GM18511 (cell line): ENCODE measurements around the gene POU2F2.

Experiments
- ATAC-seq: cut with Tn5 transposase; IDR thresholded peaks from one replicate; pipeline ENCODE4 v1.9.1; 2021; ENCODE audit warnings: mild to moderate bottlenecking, moderate library complexity; ENCODE audit not compliant: unreplicated experiment

POU2F2 gene

DNA sequence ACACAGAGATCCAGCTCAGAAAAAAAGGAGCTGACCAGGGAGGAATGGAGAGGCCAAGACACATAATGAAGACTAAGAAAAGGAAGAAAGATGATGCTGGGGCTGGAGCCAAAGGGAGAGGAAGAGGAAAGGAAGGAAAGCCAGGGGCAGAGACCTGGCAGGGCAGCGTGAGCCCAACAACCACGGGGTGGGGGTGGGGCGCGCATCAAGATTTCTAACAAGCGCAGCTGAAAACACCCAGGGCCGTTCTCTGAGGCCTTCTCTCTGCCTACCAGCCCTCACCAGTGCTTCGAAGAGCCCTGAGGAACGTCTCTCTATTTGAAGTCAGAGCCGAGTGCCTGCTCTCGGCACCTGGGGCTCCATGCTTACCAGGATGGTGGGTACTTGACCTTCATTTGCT is 23.6 kb upstream of the POU2F2 start:
- ATAC-seq = no peak

DNA sequence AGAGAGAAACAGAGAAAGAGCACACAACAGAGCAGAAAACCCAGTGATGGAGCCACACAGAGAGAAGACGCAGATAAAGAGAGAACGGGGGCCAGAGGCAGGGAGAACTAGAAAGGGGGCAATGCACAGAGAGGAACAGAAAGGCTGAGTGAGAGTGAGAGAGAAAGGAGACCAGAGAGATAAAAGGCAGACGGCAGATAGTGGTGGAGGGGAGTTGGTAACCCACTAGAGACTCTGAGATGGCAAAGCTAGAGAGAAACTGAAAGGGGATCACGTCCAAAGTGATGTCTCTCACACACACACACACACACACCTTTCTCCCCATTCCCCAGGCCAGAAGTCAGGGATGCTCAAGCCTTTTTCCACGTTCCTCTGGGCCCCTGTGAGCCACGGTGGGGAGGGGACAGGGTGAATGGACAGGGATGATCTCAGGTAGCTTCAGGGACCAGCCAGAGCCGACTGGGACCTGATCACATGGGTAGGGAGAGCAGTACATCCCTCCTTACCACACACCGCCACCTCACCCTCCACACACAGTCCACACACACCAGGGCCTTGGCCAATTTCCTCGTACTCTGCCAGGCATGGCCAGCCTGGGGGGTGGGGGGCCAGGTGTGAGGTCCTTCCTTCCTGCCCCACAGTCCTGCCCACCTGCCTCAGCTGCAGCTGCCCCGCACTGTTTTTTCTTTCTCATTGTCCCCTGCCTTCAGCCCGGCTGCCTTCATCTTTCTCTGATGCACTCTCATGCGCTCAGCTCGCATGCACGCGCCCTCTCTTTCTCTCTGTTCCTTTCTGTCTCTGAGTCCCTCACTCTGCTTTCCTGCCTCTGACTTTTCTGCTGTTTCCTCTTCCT is 22.5 kb upstream of the POU2F2 start:
- ATAC-seq = no peak

DNA sequence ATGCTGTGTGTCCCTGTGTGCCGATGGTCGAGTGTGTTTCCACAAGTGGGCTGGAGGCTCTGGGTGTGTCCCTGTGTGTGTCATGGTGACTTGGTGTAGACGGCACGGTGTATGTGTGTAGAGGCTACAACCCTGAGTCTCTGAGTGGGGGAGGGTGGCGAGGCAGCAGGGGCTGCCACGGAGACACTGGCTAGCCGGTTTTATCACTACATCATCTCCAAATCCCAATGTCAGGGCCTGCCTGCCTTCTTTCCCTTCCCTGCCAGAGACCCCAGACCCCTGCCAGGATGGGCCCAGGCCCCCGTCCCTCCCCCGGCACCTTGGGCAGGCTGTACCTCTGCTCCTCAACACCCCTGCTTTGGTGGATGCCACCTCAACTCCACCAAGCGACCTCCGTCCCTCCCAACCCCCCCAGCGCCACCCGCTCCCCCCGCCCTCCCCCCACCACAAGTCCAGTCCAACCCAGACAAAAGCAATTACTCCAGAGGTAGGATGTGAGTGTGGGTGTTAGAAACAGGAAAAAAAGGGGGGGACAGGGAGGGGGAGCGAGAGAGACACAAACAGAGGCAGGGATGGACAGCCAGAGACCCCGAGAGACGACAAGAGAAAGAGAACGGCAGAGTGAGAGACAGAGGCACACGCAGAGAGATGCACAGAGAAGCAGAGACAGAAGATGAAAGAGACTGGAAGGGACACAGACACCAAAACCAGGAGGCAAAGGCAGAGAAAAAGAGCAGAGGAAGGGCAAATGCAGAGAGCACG is 21.6 kb upstream of the POU2F2 start:
- ATAC-seq = no peak

DNA sequence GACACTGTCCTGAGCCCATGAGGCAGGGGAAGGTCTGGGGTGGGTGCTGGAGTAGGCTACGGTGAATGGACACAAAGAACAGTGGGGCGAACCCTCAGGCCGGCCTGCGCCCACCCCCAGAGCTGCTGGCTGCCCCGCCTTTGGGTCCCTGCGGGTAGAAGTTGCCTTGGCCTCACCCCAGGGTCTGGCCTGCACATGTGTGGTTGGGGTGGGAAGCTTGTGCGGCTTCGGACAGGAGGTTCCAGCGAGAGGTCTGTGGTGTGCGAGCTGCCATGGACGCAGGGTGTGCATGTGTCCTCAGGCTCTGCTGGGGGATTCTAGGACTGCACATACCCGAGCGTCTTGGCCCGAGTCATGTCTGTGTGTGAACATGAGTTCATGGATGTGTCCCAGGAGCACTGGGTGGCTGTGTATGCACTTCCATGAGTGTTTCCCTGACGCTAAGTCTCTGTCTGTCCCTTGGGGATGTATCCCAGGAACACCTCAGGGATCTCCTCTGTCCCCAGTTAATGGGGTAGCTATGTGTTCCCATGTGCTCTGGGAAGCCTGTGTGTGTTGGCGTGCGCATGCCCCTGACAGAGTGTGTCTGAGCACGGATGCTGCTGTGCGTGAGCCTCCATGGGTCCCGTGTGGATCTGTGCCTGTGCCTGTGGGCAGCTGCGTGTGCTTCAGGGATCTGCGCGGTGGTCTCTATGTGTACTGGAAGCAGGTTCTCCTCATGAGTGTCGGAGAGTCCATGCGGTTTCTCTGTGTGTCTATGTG is 20.8 kb upstream of the POU2F2 start:
- ATAC-seq = no peak

DNA sequence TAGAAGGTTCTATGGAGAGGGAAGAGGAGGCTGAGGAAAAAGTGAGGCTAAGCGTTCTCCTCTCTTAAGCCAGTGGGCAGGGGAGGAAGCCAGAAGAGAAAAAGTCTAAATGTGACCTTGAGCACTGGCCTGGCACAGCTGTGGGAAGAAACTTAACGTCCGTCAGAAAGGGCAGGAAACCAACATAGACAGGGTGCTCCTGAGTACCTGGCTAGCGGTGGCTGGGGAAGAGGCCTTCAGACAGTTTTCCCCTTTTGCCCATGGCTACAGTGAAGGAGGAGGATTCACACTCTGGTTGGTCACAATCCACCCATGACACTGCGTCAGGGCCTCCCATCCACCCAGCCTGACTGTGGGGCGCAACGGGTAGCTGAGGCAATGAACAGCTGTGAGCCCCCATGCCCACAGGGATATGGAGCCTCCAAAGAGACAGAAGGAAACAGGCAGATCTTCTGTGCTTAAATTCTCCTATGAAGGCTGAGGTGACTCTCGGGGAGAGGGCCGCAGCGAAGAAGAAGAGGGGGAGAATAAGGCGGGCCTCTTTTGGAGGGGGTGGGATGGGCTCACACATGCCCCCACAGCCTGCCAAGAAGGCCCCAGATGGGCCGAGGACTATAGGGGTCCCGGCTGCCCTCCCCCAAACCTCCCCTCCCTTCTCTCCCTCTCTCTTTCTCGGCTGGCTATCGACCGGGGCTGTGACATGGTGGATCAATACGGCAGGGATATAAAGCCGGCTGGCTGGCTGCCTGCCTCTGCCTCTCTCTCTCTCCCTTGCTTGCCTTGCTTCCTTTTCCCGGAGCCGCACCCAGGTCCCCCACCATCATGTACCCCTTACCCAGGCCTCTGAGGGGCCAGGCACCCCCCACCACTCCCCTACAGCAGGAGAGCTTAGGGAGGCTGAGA is 19.8 kb upstream of the POU2F2 start:
- ATAC-seq = no peak

DNA sequence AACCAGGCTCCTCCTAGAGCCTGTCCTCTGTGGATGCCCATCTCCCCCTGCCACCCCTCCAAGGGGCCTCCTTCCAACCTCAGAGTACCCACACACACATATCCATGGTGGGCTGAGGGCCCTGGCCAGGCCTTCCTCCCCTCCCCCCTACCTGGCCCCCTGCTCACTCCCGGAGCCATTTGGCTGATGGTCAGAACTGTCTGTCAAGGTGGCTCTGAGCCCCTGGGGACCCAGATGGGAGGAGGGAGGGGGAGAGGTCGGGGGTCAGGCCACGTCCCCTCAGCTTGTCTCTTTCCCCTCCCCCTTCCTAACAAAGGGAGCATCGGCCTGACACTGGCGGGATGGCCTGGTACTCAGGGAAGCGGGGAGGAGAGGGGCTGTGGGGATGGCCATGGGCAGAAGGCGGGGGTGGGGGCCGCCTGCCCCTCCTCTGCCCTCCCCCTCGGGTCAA is 18.7 kb upstream of the POU2F2 start:
- ATAC-seq = no peak

DNA sequence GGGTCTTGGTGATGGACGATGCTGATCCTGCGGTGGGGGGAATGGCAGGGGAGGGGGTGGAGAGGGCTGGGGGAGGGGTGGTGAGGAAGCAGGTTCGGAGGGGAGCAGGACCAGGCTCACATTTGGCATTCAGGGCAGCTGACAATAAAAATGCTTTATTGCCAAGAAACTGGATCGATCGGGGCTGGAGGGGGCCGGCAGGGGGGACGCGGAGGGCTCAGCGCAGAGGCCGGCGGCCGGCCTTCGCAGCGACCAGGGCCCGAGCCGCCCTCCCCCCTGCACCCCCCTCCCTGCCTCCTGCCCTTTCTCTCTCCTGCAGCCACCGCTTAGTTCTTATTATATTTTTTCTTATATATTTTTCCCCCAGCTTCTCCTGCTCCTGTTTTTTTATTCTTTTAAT is 18.1 kb upstream of the POU2F2 start:
- ATAC-seq = no peak

DNA sequence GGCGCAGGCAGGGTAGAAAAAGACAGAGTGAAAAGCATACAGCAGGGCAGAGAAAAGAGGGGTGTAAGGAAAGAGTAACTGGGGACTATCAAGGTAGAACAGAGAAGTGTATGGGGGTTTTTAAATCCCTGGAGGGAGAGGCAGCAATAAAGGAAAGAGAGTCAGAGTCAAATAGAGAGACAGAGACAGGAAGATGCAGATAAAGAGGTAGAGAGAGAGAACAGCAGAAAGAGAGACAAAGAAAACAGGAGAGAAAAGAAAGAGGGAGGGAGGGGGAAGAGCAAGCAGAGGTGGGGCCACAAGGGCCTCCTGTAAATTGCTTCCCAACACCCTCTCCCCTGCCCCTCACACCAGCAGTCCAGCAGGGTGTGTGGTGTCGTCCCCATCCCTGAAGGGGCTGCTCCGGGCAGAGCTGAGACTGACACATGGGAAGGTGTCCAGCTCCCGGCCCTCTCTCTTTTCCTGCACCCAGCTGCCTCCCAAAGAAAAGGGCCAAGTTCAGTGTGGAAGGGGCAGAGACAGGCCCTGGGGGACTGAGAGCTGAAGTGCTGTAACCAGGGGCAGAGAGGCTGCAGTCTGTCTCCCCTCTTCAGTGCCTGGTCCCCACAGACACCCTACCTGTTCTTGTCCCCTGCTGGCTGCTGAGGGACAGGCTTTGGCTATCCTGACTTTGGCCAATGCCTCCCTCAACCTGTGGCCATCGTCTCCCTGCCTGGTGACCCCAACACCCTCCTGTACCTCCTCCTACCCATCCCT is 17.4 kb upstream of the POU2F2 start:
- no peak for ATAC-seq

DNA sequence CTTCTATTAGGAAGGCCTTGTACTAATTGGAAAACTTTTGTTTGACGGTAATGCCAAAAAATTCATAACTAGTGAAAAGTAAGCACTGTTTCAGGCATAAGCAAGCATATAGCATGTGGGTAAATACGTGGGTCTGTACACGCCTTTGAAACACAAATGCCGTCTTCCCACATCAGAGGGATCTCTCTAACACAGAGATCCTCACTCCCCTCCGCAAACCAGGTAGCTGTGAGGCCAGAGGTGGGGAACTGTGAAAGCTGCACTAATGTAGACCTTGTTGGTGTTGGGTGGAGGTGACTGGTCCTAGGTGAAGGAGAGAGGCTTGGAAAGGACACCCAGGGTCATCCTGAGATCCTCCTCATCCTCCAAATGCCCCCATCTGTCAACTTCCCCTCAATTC is 16.0 kb upstream of the POU2F2 start:
- ATAC-seq = no peak

DNA sequence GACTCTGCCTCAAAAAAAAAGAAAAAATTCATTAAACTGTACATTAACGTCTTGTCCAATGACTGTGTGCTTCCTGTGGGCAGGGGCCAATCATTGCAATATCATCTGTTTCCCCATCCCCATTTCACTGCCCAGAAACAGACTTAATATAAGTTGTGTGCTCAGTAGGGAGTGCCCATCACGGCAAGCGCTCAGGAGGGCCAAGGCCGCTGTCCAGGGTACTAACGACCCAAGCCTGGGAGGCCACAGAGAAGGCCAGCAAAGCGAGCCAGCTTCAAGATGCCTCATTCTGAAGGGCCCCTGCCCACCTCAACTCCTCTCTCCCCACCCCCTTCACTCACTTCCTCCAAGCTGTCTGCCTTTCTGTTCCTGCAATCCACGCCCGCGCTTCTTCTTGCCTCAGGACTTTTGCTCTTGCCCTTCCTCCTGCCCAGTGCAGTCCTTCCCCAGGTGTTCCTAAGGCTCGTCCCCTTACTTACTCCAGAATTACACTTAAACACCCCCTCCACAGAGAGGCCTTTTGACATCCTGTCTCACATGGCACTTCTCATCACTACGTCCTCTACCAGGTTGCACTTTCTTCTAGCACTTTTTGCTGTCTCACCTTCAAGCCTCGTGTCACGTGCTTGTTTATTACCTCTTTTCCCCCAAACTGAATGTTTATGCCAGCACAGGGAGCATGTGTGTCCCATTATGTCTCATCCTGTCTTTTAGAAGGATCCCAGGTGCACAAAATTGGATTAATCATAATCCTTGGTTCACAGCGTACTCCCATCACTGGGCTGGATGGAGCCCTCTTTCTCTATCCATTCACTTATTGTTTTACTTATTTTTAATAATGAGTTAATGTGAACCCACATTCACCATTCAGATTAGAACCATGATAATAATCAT is 11.3 kb upstream of the POU2F2 start:
- ATAC-seq = no peak

DNA sequence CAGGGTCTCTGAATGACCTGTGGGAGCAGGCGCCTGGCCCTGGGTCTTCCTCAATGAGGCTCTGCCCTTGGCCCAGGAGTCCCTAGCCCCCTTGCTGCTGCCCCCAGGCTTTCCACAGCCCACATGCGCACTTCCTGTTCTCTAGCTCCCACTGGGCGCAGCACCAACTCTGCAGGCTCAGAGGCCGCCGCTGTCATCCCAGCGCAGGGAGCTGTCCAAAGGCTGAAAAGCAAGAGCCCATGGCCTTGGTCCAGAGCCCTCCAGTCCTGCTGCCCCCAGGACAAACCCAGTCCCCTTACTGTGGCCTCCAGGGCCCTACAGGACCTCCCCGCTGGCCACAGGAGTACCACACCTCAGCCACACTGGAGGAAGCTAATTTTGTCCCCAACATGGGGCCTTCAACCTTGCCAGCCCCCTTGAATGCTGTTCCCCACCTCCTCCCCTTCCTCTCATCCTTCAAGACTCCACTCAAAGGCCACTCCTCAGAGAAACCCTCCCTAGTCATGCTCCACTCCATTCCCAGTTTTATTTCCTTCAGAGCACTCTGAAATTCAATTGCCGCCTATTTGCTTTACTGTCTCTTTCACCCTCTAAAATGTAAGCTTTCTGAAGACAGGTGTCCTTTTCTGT is 8.0 kb upstream of the POU2F2 start:
- no peak for ATAC-seq

DNA sequence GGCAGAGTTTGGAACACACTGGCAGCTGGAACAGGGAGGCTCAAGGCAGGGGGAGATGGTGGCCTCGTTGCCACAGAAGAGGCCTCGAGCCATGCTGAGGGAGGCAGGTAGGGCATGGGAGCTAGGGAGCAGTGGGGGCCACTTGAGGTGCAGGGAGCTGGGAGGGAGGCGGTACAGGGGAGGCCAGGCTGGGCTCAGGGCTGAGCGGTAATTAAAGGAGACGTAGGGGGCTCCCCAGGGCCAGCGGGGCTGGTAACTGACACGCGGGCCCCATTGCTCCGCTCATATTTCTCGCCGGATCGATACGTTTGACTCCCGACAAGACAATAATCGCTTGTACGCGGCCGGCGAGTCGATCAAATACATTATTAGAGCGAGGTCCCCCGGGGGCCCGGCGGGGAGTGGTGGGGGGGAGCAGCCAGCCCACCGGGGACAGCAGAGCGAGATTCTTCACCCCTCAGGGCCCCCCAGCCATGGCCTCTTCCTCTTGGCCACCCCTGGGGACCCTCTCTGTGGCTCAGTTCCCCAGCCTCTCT is 2.4 kb upstream of the POU2F2 start:
- ATAC-seq = no peak

DNA sequence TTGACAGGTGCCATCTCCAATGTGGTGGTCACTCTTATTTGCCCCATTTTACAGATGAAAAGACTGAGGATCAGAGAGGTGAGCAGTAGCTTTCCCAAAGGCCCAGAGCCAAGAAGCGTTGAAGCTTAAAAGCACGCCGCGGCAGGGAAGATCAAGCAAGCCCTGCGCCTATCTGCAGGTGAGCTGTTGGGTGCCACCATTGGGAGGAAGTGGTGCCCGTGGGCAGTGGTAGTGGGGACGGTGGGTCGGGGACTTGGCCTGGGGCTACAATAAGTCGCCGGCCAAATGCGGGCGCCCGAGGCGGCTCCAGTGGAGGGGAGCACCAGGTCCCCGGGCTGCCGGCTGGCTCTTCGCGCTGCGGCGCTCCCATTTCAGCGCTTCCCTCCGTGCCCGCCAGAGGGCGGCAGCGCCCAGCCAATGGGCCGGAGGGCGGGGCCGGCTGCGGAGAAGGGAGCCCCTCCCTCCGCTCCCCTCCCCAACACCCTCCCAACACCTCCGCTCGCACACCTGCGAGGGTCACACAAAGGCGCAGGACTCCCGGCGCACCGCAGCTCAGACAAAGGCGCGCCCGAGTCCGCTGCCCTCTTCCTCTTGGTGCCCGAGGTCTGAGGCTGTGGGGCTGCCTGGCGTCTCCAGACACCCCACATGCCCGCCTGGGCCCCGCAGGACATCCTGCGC is 744 bp upstream of the POU2F2 start:
- no peak for ATAC-seq

DNA sequence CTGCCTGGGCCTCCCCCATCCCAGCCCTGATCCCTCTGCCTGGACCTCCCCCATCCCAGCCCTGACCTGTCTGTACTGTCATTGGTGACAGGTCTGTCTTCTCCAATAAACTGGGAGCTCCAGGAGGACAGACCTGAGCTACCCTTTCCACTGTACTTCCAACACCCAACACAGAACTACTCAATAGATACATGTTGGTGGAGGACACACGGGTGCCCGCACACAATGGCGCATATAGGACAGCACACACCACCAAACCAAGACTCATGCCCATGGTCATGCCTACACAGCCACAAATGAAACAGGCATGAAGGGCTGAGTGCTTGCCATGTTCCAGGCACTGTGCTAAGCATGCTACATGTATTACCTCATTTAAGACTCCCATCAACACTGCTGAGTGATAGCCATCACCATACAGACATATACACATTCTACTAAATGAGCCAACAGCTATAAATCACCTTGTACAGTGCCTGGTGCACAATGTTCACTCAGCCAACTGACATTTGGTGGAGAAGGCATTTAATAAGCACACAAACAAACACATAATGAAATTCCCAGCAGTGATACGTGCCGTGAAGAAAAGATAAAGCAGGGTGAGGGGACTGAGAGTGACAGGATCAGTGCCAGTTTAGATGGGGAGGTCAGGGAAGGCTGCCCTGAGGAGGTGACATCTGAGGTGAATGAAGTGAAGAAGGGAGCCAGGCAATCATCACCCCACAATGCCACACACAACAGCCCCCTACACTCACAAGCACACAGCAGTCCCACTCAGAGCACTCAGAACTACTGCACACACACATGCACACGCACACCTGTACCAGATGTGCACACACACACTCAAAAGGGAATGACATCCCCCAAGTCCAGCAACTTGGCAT is 857 bp downstream of the POU2F2 start:
- ATAC-seq = no peak

DNA sequence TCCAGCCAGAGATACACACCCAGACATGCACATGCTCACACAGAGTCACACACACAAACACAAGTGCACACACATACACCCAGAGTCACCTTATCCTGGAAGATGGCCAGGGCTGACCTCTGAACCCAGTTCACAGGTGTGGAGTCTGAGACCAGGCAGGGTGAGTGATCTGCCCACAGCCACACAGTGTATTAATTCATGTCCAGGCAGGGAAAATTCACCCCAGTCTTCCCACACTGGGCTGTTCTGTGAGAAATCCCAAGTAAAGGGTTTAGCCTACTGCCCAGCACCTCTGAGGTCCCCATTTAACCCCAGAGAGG is 2.0 kb downstream of the POU2F2 start:
- ATAC-seq = no peak

DNA sequence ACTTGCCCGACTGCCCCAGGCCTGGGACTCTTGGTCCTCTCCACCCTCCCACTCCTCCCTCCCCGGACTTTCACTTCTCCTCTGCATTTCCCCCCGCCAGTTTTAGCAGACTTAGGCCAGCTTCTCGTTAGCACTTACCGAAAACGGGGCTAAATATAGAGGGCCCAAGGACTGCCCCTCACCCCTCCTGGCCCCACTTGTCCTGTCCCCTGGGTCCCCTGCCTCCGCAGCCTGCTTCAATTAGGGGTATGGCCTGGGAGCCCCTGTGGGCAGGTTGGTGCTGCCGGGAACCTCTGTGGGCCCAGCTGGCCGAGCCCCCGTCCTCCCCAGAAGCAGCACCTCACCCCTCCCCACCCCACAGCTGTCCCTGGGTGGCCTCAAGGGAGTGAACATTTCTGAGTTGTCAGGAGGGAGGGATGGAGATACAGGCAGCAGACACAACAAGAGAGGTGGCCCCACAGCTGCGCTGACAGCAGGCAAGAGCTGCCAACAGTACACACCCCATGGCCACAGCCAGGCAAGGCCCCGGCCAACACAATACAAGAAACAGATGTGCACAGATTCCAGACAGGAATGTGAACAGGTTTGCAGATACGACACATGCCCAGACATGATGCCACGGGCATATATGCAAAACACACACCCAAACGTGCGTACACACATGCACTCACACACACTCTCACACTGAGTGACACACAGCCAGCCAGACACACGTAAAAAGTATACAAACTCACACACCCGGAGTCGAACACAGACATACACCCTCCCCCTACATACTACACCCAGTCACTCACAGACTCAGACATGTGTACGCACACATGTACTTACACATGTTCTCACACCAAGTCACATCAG is 2.6 kb downstream of the POU2F2 start:
- peak; percentile 64 for ATAC-seq
